NCI-H1105 (cell line): ENCODE measurements around the gene DTWD2.
"Not testable (repeated sequence)": the region's sequence is repeated elsewhere in the genome, so short reads cannot be mapped to it uniquely, and the experiment has no call there.

ENCODE experiments used
- DNase-seq: peaks from one replicate; lab custom pipeline; 2025; lab: John Stamatoyannopoulos, UW

Gene DTWD2

GRCh38 chr5:118873417-118873816, 114.9 kb downstream of the DTWD2 start:
- DNase-seq = no peak

- DNase-seq = no peak
Measured at GRCh38 chr5:118863345-118863744, 125.0 kb downstream of the DTWD2 start.

- no peak for DNase-seq
Measured at GRCh38 chr5:118862596-118862995, 125.8 kb downstream of the DTWD2 start.

- DNase-seq = no peak
Measured at GRCh38 chr5:118857700-118858099, 130.6 kb downstream of the DTWD2 start.

- DNase-seq = no peak
Measured at GRCh38 chr5:118854819-118855218, 133.5 kb downstream of the DTWD2 start.

- not testable (repeated sequence) for DNase-seq
Measured at GRCh38 chr5:118851785-118852184, 136.6 kb downstream of the DTWD2 start.

GRCh38 chr5:118849507-118849906, 138.8 kb downstream of the DTWD2 start:
- DNase-seq = not testable (repeated sequence)

- no peak for DNase-seq
Measured at GRCh38 chr5:118844351-118844750, 144.0 kb downstream of the DTWD2 start.

- no peak for DNase-seq
Measured at GRCh38 chr5:118834710-118835109, 153.6 kb downstream of the DTWD2 start.

- DNase-seq = no peak
Measured at GRCh38 chr5:118832974-118833373, 155.4 kb downstream of the DTWD2 start.

GRCh38 chr5:118825226-118825625, 163.1 kb downstream of the DTWD2 start:
- DNase-seq = no peak

- no peak for DNase-seq
Measured at GRCh38 chr5:118818604-118819003, 169.7 kb downstream of the DTWD2 start.

GRCh38 chr5:118808441-118808840, 179.9 kb downstream of the DTWD2 start:
- DNase-seq = no peak

- DNase-seq = no peak
Measured at GRCh38 chr5:118806571-118806970, 181.8 kb downstream of the DTWD2 start.

- DNase-seq = no peak
Measured at GRCh38 chr5:118802335-118802734, 186.0 kb downstream of the DTWD2 start.

GRCh38 chr5:118796081-118796480, 192.3 kb downstream of the DTWD2 start:
- DNase-seq = no peak

- no peak for DNase-seq
Measured at GRCh38 chr5:118794281-118794680, 194.1 kb downstream of the DTWD2 start.

GRCh38 chr5:118793652-118794051, 194.7 kb downstream of the DTWD2 start:
- no peak for DNase-seq

GRCh38 chr5:118793091-118793490, 195.3 kb downstream of the DTWD2 start:
- no peak for DNase-seq

- DNase-seq = peak; percentile 10
Measured at GRCh38 chr5:118791926-118792734, 196.2 kb downstream of the DTWD2 start.

GRCh38 chr5:118789366-118789765, 199.0 kb downstream of the DTWD2 start:
- no peak for DNase-seq

GRCh38 chr5:118788351-118788750, 200.0 kb downstream of the DTWD2 start:
- no peak for DNase-seq
